ENCODE data around the gene PRKG1.

Gene PRKG1

DNA sequence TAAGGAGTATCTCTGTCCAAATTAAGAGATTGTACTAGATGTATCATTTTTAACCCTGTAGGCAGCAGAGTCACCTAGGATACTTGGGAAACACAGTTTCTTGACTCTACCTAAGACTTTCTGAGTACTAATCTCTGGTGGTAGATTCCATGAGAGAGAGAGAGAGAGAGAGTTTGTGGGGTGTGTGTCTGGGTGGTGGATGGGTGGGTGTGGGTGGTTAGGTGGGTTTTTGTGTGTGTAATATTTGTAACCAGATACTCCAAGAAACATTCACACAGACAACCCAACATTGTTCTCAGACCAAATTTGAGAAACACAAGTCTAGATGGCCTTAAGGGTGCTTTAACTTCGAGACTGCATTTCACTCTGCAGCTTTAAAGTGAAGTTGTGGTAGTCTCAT, 215.2 kb downstream of the PRKG1 start:
- H3K4me3 ChIP-seq (ENCODE audit: low read length), result no peak overlapping the region
- DNase-seq (ENCODE audit: low read depth, low spot score), result no peak

DNA sequence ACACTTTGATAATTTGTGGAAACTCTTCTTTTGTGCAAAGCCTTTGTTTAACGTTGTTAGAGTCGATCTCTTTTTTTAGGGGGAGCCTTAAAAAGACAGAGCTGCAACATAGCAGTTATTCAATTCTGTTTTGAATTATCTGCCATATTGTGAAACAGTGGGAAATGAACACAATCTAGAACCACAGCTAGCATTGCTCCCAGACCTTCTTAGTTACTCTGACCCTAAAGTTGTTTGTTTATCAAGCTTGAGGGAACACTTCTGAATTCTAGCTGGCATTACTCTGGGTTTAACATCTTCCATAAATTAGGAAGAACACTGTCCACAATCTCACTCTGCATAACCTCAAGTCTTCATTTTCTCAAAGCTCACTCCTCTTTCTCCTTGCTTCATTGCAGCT, 217.7 kb downstream of the PRKG1 start:
- no peak for DNase-seq (ENCODE audit: low read depth, low spot score)

DNA sequence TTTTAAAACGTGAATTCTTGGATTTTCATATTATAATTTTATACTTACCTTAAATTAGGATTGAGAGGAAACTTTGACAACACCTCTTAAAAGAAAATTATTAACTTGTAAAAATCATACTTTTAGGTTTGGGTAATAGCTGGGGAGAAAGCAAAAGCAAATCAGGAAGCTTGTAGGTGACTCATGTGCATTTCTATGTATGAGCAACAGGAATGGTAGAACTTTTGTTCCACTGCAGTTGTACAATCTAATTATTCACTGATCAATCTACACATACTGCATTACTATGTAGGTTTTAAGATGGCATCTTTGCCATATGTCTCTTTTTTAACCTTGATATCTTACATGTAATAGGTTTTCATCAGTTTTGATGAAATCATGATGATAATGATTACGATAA, 223.2 kb downstream of the PRKG1 start:
- DNase-seq (ENCODE audit: low read depth, low spot score), result no peak
- H3K4me3 ChIP-seq (ENCODE audit: low read length), result no peak overlapping the region

More for the DNA sequence above, 217.7 kb downstream of the PRKG1 start:
- H3K4me3 ChIP-seq (ENCODE audit: low read length), result no peak overlapping the region

DNA sequence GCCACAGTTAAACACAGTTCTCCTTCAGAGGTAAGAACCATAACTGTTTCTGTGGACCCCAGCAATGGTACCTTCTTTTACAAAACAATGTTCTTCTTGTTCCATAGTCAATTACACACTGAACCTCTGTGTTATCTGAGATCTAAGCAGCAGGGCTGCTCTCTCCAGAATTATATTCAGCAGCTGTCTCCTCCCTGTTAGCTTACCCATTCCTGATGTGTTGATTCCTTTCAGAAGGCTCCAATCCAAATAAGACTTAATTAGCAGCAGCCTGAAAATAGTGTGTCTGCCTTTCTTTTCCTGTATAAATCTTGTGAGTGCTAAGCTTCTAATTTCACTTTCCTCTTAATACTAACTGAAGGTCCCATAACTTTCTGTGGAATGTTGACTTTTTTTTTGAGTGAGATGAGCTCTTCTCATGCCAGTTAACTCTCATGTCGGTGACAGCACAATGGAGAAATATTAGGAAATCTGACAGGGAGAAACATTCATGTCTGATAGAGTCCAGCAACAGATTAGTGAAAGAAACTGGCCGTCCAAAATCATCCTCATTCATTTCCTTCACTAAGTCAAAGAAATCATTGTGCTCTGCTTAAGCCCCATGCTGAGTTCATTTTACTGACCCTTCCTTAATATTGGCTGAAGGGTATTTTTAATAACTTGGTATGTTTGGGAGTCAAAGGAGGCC, 226.5 kb downstream of the PRKG1 start:
- no peak for DNase-seq (ENCODE audit: low read depth, low spot score)
- H3K4me3 ChIP-seq (ENCODE audit: low read length), result no peak overlapping the region

DNA sequence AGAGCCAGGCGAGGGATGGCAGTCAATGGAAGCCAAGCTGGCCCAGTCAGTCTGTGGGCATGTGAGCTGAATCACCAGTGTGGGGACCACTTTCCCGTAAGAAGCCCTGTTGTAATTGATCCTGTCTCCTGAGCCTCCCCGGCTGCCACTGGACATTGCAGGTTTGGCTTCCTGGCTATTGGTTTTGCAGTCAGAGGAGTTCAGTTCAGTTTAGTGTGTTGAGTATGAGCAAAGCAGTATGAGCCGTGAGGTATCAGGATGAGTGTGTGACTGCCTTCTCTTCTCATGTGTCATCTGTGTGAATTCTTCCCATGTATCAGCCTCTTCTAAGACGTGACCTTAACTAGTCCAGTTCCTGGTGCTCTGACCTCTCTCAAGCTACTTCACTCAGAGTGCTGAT, 227.4 kb downstream of the PRKG1 start:
- H3K4me3 ChIP-seq (ENCODE audit: low read length), result no peak overlapping the region
- no peak for DNase-seq (ENCODE audit: low read depth, low spot score)

DNA sequence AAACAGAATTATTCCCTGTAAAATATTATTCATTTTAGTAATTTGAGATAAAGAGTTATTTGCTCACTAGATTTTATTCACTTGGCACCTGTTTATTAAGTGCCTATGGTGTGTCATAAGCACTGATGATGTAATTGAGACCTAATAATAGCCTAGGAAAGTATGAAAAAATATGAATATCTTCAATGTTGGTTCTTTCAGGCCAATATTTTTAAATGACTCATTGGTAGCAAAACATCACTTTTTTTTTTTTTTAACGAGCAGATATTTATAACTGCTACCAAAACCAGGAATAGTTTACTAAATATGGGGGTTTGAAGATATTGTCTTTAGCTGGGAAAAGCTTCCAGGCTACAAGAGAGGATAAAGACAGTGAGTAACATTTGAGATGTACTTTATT, 228.0 kb downstream of the PRKG1 start:
- no peak overlapping the region for H3K4me3 ChIP-seq (ENCODE audit: low read length)
- no peak for DNase-seq (ENCODE audit: low read depth, low spot score)

DNA sequence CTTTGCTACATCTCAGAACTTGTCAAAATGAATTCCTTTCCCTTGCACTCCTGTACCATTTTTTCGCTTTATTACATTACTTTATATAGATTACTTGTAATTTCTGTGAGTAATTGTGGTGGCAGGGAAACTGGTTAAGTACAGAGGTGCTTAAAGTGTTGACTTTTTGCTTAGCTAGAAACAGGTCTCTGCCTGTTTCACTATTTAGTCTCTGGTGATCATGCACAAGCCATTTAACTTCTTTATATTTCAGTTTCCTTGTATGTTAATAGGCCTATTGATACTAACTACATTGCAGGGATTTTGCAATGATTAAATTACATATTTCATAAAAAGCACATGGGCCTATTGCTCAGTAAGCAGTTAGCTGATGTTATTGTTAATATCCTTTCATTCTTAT, 233.8 kb downstream of the PRKG1 start:
- no peak for DNase-seq (ENCODE audit: low read depth, low spot score)
- no peak overlapping the region for H3K4me3 ChIP-seq (ENCODE audit: low read length)

DNA sequence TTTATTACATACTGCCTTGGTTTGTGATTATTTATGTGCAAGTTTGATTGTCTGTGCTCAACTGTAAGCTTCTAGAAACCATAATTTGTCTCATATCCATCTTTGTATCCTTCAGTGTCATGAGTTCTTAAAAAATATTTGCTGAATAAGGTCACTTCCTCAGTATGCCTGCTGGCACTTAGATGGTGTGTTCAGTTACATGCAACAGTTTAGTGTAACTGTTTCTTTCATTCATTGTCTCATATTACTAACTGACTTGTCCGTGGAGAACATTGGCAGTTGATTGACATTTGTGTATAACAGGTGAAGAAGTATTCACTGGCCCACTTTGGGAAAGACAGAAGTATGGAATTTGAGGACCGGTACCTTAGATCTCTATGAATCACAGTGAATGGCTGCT, 236.9 kb downstream of the PRKG1 start:
- no peak for DNase-seq (ENCODE audit: low read depth, low spot score)
- no peak overlapping the region for H3K4me3 ChIP-seq (ENCODE audit: low read length)

DNA sequence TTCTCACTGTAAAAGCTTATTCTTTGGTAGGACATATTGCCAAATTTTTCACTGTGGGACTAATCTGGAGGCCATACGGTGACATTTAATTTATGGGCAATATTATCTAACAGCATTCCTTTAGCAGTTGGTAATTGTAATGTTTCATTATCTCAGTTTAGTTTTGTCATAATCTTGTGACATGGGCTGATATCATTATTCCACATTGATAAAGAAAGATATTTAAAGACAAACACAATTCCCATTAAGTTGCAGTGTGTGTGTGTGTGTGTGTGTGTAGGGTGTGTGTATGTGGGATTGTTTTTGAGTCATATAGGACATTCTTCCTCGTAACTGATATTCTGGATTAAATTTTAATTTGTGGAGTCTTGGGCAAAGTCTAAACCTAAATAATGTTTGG, 238.5 kb downstream of the PRKG1 start:
- no peak overlapping the region for H3K4me3 ChIP-seq (ENCODE audit: low read length)
- no peak for DNase-seq (ENCODE audit: low read depth, low spot score)

DNA sequence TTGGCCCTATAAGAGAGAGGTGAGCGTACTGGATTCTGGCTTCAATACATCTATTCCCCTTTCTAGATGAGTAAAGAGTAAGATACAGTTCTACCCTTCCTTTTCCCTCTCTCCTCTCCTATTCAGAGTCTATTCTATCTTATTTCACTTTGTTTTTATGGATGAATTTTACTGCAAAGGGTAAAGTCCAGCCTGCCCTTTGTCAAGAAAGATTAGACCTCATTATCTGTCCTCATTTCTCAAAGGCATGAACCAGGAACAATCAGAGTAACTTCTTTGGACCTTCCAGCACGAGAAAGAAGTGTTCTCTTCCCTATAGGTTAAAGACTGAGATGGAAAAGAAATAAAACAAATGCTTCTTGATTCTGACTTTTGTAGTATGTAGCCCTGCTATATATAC, 239.0 kb downstream of the PRKG1 start:
- no peak for DNase-seq (ENCODE audit: low read depth, low spot score)
- no peak overlapping the region for H3K4me3 ChIP-seq (ENCODE audit: low read length)

DNA sequence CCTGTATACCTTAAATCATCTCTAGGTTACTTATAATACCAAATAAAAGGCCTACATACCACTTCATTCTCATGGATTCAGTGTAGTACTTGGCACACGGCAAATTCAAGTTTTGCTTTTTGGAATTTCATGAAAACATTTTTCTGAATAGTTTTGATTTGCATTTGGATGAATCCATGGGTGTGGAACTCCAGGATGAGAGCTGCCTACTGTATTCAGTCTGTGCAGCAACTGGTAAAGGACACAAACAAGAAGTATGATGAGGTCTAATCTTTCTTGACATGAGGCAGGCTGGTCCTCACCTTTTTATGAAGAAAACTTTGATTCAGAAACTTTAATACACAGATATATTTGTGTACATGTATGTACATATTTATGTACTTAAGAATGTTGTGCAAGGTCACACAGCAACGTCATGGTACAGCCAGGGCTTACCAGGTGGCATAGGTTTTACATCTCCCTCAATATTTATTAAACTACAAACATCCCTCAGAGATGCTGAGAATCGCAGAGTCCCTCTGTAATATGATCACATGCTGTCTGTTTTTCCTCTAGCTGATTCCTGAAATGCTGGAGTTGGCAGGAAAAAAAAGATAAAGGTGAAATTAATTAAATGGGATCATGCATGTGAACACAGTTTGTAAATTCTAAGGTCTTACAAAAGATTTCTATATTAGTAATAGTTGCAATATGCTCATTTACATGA, 239.6 kb downstream of the PRKG1 start:
- DNase-seq (ENCODE audit: low read depth, low spot score), result no peak
- H3K4me3 ChIP-seq (ENCODE audit: low read length), result no peak overlapping the region

DNA sequence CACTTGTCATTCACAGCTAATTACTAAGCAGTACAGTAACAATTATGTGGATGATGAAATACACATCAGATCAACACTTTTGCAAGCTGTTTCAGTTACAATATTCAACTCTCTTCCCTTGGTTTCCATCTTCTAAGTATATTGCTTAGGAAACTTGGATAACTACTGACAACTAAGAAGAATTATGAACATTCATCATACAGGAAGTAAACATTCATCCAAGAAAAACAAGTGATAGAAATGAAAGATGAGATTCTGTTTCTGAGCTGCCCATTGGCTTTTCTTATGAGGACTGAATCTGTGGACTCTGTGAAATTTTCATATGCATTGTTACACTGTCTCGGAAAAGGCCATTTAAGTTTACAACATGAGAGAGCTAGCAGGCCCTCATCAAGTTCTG, 240.2 kb downstream of the PRKG1 start:
- no peak for DNase-seq (ENCODE audit: low read depth, low spot score)
- no peak overlapping the region for H3K4me3 ChIP-seq (ENCODE audit: low read length)

DNA sequence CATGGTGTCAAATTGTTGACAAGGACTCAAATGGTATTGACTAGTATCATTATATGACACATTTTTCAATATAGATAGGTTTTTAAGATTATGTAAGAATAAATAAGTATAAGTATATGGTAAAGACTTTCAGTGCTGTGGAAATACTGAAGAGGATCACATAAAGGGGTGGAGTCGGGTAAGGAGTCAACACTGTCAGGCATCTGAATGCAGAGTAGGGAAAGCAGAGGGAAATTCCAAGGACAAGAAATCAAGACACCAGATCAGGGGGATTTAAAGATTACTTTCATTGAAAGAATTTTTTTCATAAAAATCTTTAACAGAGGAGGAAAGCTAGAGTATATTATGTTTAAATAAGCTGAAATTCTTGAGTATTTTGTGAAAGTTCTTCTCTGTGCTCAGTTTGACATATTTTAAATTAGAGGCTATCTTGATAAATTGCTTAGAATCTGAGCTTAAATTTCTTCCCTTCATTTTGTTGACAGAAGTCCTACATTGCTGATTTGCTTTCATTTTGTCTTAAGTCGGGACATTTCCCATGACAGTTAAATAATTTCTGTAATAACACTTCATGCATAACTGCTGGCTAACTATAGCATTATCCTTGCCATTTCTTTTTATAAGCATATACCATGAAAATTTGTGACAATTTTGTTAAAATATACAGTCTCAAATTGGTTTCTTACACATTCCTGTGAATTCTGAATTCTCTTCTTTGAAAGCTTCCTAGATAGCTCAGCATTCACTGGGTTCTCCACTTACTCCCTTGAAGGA, 244.3 kb downstream of the PRKG1 start:
- H3K4me3 ChIP-seq (ENCODE audit: low read length), result no peak overlapping the region
- DNase-seq (ENCODE audit: low read depth, low spot score), result no peak

DNA sequence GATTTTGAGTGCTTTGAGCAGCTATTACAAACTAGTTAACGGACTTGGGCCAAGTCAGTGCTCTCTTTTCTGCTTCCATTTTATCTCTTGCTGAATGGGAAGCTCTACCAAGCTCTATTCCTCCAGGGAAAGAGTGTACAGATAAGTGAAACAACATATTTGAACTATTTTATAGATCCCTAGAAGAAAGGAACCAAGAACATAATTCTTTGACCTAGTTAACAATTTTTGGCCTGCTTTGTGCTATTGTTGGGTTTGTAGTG, 244.8 kb downstream of the PRKG1 start:
- H3K4me3 ChIP-seq (ENCODE audit: low read length), result no peak overlapping the region
- no peak for DNase-seq (ENCODE audit: low read depth, low spot score)

DNA sequence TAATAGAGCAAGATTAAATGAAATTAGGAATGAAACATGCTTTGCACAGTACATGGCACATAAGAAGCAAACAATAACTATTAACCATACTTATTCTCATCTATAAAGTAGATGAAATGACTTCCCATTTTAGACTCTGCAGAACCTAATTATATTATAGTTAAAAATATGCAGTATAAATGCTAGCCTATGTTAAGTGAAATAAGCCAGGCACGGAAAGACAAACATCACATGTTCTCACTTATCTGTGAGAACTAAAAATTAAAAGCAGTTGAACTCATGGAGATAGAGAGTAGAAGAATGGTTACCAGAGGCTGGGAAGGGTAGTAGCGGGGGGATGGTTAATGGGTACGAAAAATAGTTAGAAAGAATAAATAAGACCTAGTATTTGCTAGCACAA, 247.0 kb downstream of the PRKG1 start:
- DNase-seq (ENCODE audit: low read depth, low spot score), result no peak
- no peak overlapping the region for H3K4me3 ChIP-seq (ENCODE audit: low read length)

DNA sequence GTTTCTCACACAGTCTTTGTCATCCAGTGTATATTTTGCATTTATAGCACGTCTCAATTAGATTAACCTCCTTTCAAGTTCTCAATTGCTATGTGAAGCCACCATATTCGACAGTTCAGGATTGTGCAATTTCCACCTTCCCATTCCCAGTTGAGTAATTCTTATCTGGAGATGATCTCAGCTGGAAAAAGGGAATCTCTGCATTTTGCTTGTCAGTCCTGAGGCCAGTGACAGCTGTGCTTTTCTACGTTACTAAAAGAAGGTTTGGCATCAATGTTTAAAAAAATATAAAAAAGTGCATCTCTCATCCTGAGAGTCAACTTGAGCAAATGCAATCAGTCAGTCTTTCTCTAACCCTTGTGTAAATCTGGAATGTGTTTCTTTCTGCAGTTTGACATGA, 247.7 kb downstream of the PRKG1 start:
- DNase-seq (ENCODE audit: low read depth, low spot score), result no peak
- no peak overlapping the region for H3K4me3 ChIP-seq (ENCODE audit: low read length)

DNA sequence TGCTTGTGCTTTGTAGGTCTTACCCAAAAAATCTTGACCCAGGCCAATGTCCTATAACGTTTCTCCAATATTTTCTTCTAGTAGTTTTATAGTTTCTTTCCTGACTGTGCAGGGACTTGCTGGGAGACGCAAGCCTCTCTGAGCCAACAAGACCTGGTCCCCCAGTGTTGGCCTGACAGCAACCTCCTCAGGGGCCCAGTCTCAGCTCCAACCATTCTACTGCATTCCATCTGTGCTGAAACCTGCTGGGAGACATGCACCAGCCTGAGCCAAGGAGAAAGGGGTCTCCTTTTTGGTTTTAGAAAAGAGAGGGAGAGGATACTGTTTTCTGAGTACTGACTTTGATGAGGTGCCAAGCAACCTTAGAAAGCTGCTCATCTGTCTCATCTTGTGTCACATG, 251.4 kb downstream of the PRKG1 start:
- no peak for DNase-seq (ENCODE audit: low read depth, low spot score)
- H3K4me3 ChIP-seq (ENCODE audit: low read length), result no peak overlapping the region

DNA sequence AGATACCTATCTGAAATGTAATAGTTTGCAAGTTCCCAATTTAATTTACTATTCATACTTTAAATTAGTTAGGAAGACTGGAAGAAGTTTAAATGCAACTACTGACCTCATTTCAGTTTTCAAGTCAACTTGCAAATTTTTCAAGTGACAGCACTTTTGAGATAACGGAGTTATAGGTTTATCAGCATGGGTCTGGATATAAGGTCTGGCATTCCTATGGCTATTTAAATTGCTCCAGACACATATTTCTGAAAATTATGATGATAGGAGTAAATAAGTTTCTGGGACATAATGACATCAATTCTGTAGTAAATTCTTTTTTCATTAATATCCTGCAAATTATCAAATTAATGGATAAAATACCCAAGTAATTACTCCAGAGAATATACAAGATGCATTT, 251.9 kb downstream of the PRKG1 start:
- no peak overlapping the region for H3K4me3 ChIP-seq (ENCODE audit: low read length)
- no peak for DNase-seq (ENCODE audit: low read depth, low spot score)

DNA sequence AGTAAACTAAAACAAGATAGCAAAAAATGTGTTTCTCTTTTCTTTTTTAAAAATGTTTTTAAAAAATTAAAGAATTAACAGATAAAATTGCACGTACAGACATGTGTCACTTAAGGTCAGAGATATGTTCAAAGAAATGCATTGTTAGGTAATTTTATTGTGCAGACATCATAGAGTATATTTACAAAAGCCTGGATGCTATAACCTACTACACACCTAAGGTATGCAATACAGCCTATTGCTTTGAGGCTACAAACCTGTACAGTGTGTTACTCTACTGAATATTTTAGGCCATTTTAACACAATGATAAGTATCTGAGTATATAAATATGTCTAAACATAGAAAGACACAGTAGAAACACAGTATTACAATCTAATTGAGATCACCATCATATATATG, 253.1 kb downstream of the PRKG1 start:
- no peak for DNase-seq (ENCODE audit: low read depth, low spot score)
- H3K4me3 ChIP-seq (ENCODE audit: low read length), result no peak overlapping the region

DNA sequence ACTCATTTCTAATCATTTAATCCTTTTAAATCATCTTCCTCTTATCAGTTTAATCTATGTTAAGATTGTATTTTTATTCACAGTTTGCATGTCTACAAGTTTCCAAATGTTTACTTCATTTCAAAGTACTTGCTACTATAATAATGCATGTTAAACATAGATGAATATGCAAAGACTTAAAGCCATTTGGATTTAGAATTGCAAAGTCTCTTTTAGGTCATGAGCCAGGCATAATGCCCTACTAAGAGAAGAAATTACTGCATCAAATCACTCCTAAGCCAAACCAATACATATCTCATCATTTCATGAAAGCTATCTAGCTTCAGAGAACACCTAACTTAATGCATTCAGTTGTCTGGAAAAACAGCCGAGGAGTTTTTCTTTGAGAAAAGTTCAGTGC, 266.1 kb downstream of the PRKG1 start:
- no peak for DNase-seq (ENCODE audit: low read depth, low spot score)
- no peak overlapping the region for H3K4me3 ChIP-seq (ENCODE audit: low read length)

Measured in Jurkat, Clone E6-1 (cell line).